Spleen (tissue), 11 donors: Measurements from ENCODE around the gene TXNL4A. TPM values are rescaled to one million over a fixed set of nuclear protein-coding genes. Genes with fewer than 3 reads are reported as not detected.

Source experiments
- DNase-seq: peaks from one replicate; pipeline ENCODE4 v3.0.0-alpha.2; 2020
- H3K27ac ChIP-seq, 8 donors: fragments of 200-600 bp; sonication (generic) in 7 of 8; 1 replicate in 4 of 8; 2 replicates in 4 of 8; pipeline versions ENCODE4 v1.5.0 to v1.8.0; 2016 to 2021; ENCODE audit warnings: inconsistent platforms in 4 of 8, mild to moderate bottlenecking in 4 of 8, moderate library complexity in 1 of 8
- H3K27me3 ChIP-seq, 7 donors: fragments of 200-600 bp; sonication (generic) in 6 of 7; replicated peaks in 1 of 7; 1 replicate in 4 of 7; 2 replicates in 3 of 7; pipeline versions ENCODE4 v1.5.0 to v1.8.0; 2016 to 2021; ENCODE audit warnings: inconsistent platforms in 3 of 7, mild to moderate bottlenecking in 1 of 7
- H3K36me3 ChIP-seq, 6 donors: fragments of 200-600 bp; sonication (generic) in 5 of 6; 1 replicate in 4 of 6; 2 replicates in 2 of 6; pipeline versions ENCODE4 v1.5.0 to v1.8.0; 2016 to 2021; ENCODE audit warnings: inconsistent platforms in 2 of 6
- H3K4me1 ChIP-seq, 6 donors: fragments of 200-600 bp; sonication (generic) in 5 of 6; 1 replicate in 3 of 6; 2 replicates in 3 of 6; pipeline versions ENCODE4 v1.5.0 to v1.8.0; 2016 to 2021; ENCODE audit warnings: inconsistent platforms in 3 of 6
- H3K4me3 ChIP-seq, 8 donors: fragments of 200-600 bp; sonication (generic) in 7 of 8; 1 replicate in 4 of 8; 2 replicates in 4 of 8; pipeline versions ENCODE4 v1.5.0 to v1.8.0; 2016 to 2021; ENCODE audit warnings: inconsistent platforms in 4 of 8, mild to moderate bottlenecking in 4 of 8, moderate library complexity in 2 of 8
- H3K9me3 ChIP-seq, 8 donors: fragments of 200-600 bp; sonication (generic) in 7 of 8; 1 replicate in 4 of 8; 2 replicates in 4 of 8; pipeline versions ENCODE4 v1.5.0 to v1.8.0; 2016 to 2021; ENCODE audit warnings: inconsistent platforms in 4 of 8
- CTCF ChIP-seq, 11 experiments: fragments of 200-600 bp in 7 of 11; fragments of 450-650 bp in 4 of 11; sonication (generic) in 4 of 11; IDR thresholded peaks in 8 of 11; conservative IDR thresholded peaks in 3 of 11; 1 replicate in 7 of 11; 2 replicates in 4 of 11; pipeline versions ENCODE4 v1.4.0 to v1.8.0; 2016 to 2021; ENCODE audit warnings: antibody characterized with exemption in 11 of 11, inconsistent platforms in 4 of 11, mild to moderate bottlenecking in 1 of 11
- POLR2A ChIP-seq, 3 donors: fragments of 450-650 bp; IDR thresholded peaks; one replicate each; pipeline ENCODE4 v1.5.1; 2017; ENCODE audit warnings: antibody characterized with exemption in 3 of 3, mild to moderate bottlenecking in 1 of 3
- POLR2AphosphoS5 ChIP-seq, 3 donors: sonication (generic); formaldehyde crosslinking; IDR thresholded peaks; one replicate each; pipeline ENCODE4 v1.5.1; 2017; ENCODE audit warnings: antibody characterized with exemption in 3 of 3
- WGBS, 5 donors: extraction: QIAGEN DNeasy Blood & Tissue Kit in 3 of 5; methylation state at CpG; one replicate each; pipeline versions ENCODE4 v1.1.5 to v1.1.7; 2013 to 2018; 5-methylcytosine and 5-hydroxymethylcytosine counted together
- intact Hi-C: fragments of 100-400 bp; cut with DNase I; formaldehyde crosslinking; loops from one replicate; pipeline ENCODE4 v1.15.0; 2023; ENCODE audit warnings: low total_unique reads
- polyA plus RNA-seq, 3 donors: library from polyadenylated mRNA; stranded (reverse); fragments of 200-250 nt; gene quantifications; one replicate each; pipeline ENCODE4 v1.2.1, GENCODE V29; 2013
- total RNA-seq, 7 donors: library from RNA; depleted of rRNA in 3 of 7; stranded (reverse); fragments of >200 nt in 3 of 7; fragmentation: NEBNext Ultra II Directional in 4 of 7; extraction: Animal tissue kit (Norgen Biotek cat#: 25700) in 4 of 7; gene quantifications; one replicate each; pipeline versions ENCODE4 v1.1.0 to v1.2.1, GENCODE V29; 2016 to 2021
- donor health status: healthy with polysubstance abuse.
- donor health status: DM: no; HTN: no; CAD: no; lungs with moderate emphysema.
- donor health status: DM: no; HTN: no; CAD: no.
- donor health status: Bipolar disorder and iron deficiency.
- donor health status: healthy.
- donor health status: DM: no; HTN: no; CAD: no.
- donor health status: DM: yes; HTN: yes; CAD: no.

The TXNL4A gene
- total and polyA plus RNA-seq, 10 donors: 20.7 to 98.5 (median 69.3) TPM

GRCh38 chr18:79921984-79922965, 66.1 kb downstream of the TXNL4A start:
- 94 to 98% (median 96%) methylated on average over 22 to 24 of the region's 24 CpGs for WGBS, 5 donors
- no peak overlapping the region for H3K4me3 ChIP-seq
- peak; percentile 27 for DNase-seq
- peaks cover 5 to 70% (median 28%) of the 10 kb centered on the region in 6 donors for H3K36me3 ChIP-seq
- intact Hi-C loops: no loop called here
- H3K9me3 ChIP-seq: peaks cover 0 to 4% (median 0%) of the 10 kb centered on the region in 8 donors
- no peaks in the 10 kb centered on the region for H3K27me3 ChIP-seq
- TF ChIP-seq POLR2AphosphoS5 (IDR thresholded peaks at IDR 0.05) (no peak), CTCF (IDR thresholded peaks at IDR 0.05 in 8 of 11, conservative IDR thresholded peaks at IDR 0.05 in 3 of 11) (no peak), POLR2A (IDR thresholded peaks at IDR 0.05) (no peak)
- peaks cover 0 to 13% (median 0%) of the 10 kb centered on the region in 6 donors for H3K4me1 ChIP-seq
- H3K27ac ChIP-seq: no peak overlapping the region

Other genes with a start within 250 kb of the TXNL4A start
- gene KCNG2, start 190.6 kb downstream of the TXNL4A start, total RNA-seq: 1 to 10 TPM in 3 of 7 donors, under 1 TPM in 3, not detected in 1; 0.17 to 3.2 (median 1.1) TPM
- gene KCNG2, start 190.6 kb downstream of the TXNL4A start, polyA plus RNA-seq: under 1 TPM; 0.15 to 0.38 (median 0.22) TPM
- 10 to 100 TPM; 40.9 to 61.9 (median 51.1) TPM for gene SLC66A2, start 36.9 kb downstream of the TXNL4A start, total RNA-seq
- 10 to 100 TPM; 28.7 to 53.9 (median 33.4) TPM for gene SLC66A2, start 36.9 kb downstream of the TXNL4A start, polyA plus RNA-seq
- 10 to 100 TPM; 10.3 to 36.4 (median 20.1) TPM for gene HSBP1L1, start 23.9 kb downstream of the TXNL4A start, total RNA-seq
- 10 to 100 TPM; 10.0 to 21.5 (median 15.8) TPM for gene HSBP1L1, start 23.9 kb downstream of the TXNL4A start, polyA plus RNA-seq
- 10 to 100 TPM; 16.4 to 31.1 (median 20.6) TPM for gene RBFA, start 45.9 kb upstream of the TXNL4A start, total RNA-seq
- 10 to 100 TPM; 16.4 to 20.4 (median 19.0) TPM for gene RBFA, start 45.9 kb upstream of the TXNL4A start, polyA plus RNA-seq
- gene ADNP2, start 120.7 kb upstream of the TXNL4A start, total RNA-seq: 10 to 100 TPM; 14.3 to 20.6 (median 15.7) TPM
- gene ADNP2, start 120.7 kb upstream of the TXNL4A start, polyA plus RNA-seq: 1 to 10 TPM; 3.5 to 4.5 (median 3.7) TPM